ENCODE results near the gene ULK4. TPM values are rescaled to one million over a fixed set of nuclear protein-coding genes. Genes with fewer than 3 reads are reported as not detected.
A peak's percentile ranks its signal among the peaks of the same experiment; 100 is the strongest.
"Not testable (repeated sequence)": the region's sequence is repeated elsewhere in the genome, so short reads cannot be mapped to it uniquely, and the experiment has no call there.

ULK4 gene
- total RNA-seq, 4 donors from 2014 or later: 8.4 to 43.8 (median 20.8) TPM

- Histone ChIP-seq H3K27me3 (no peaks in the 10 kb centered on the region), H3K36me3 (no peaks in the 10 kb centered on the region), H3K4me1 (no peaks in the 10 kb centered on the region), H3K27ac (no peak overlapping the region), H3K4me3 (no peak overlapping the region), H3K9me3 (no peaks in the 10 kb centered on the region)
- TF ChIP-seq CTCF (IDR thresholded peaks at IDR 0.05) (peak in 1 of 6 experiments; percentile 18), POLR2A (IDR thresholded peaks at IDR 0.05) (no peak)
- no peak for DNase-seq
Measured at GRCh38 chr3:41863024-41863423, 98.9 kb downstream of the ULK4 start.

GRCh38 chr3:41860489-41860888 is 101.4 kb downstream of the ULK4 start:
- H3K9me3 ChIP-seq, DNase-seq, H3K4me1 ChIP-seq, H3K27me3 ChIP-seq, H3K27ac ChIP-seq, H3K4me3 ChIP-seq, H3K36me3 ChIP-seq: not testable (repeated sequence)

GRCh38 chr3:41854956-41855355 is 106.9 kb downstream of the ULK4 start:
- no peaks in the 10 kb centered on the region for H3K36me3 ChIP-seq
- TF ChIP-seq CTCF (IDR thresholded peaks at IDR 0.05): no peak
- TF ChIP-seq POLR2A (IDR thresholded peaks at IDR 0.05): no peak
- H3K9me3 ChIP-seq: no peaks in the 10 kb centered on the region

GRCh38 chr3:41853540-41854196 is 108.2 kb downstream of the ULK4 start:
- no peak for TF ChIP-seq POLR2A (IDR thresholded peaks at IDR 0.05)
- no peak for TF ChIP-seq CTCF (IDR thresholded peaks at IDR 0.05)

More at GRCh38 chr3:41854956-41855355, 106.9 kb downstream of the ULK4 start:
- H3K4me1 ChIP-seq: no peaks in the 10 kb centered on the region
- no peaks in the 10 kb centered on the region for H3K27me3 ChIP-seq
- DNase-seq: no peak
- H3K4me3 ChIP-seq: no peak overlapping the region
- no peak overlapping the region for H3K27ac ChIP-seq

GRCh38 chr3:41848753-41849574 is 112.9 kb downstream of the ULK4 start:
- no peak for DNase-seq
- H3K4me3 ChIP-seq: no peak overlapping the region
- no peak overlapping the region for H3K27ac ChIP-seq
- H3K36me3 ChIP-seq: no peaks in the 10 kb centered on the region
- H3K9me3 ChIP-seq: no peaks in the 10 kb centered on the region
- no peaks in the 10 kb centered on the region for H3K4me1 ChIP-seq
- H3K27me3 ChIP-seq: no peaks in the 10 kb centered on the region
- TF ChIP-seq CTCF (IDR thresholded peaks at IDR 0.05): no peak
- no peak for TF ChIP-seq POLR2A (IDR thresholded peaks at IDR 0.05)

More at GRCh38 chr3:41853540-41854196, 108.2 kb downstream of the ULK4 start:
- Histone ChIP-seq H3K27me3 (no peaks in the 10 kb centered on the region), H3K27ac (no peak overlapping the region), H3K4me3 (no peak overlapping the region), H3K4me1 (no peaks in the 10 kb centered on the region), H3K9me3 (no peaks in the 10 kb centered on the region), H3K36me3 (no peaks in the 10 kb centered on the region)
- no peak for DNase-seq

GRCh38 chr3:41847679-41848078 is 114.2 kb downstream of the ULK4 start:
- no peak overlapping the region for H3K27ac ChIP-seq
- no peak for TF ChIP-seq POLR2A (IDR thresholded peaks at IDR 0.05)
- TF ChIP-seq CTCF (IDR thresholded peaks at IDR 0.05): no peak
- no peak for DNase-seq
- H3K36me3 ChIP-seq: no peaks in the 10 kb centered on the region
- no peaks in the 10 kb centered on the region for H3K27me3 ChIP-seq
- H3K9me3 ChIP-seq: no peaks in the 10 kb centered on the region
- H3K4me1 ChIP-seq: no peaks in the 10 kb centered on the region
- H3K4me3 ChIP-seq: no peak overlapping the region
